Prostate gland (tissue), 1 donor: ENCODE data around the gene KRTAP10-10.

Source experiments
- POLR2A ChIP-seq: fragments of 450-650 bp; IDR thresholded peaks from one replicate; pipeline ENCODE4 v1.6.1; 2016; ENCODE audit warnings: antibody characterized with exemption, mild to moderate bottlenecking
- POLR2AphosphoS5 ChIP-seq: sonication (generic); formaldehyde crosslinking; IDR thresholded peaks from one replicate; pipeline ENCODE4 v1.6.1; 2017; ENCODE audit warnings: antibody characterized with exemption

- TF ChIP-seq POLR2A (no peak), POLR2AphosphoS5 (no peak)
These were observed 24.4 kb upstream of the KRTAP10-10 start for GRCh38 chr21:44612669-44613229.
